ENCODE results near the gene S100A13. TPM values are rescaled to one million over a fixed set of nuclear protein-coding genes. Genes with fewer than 3 reads are reported as not detected.

S100A13 gene
- total RNA-seq, 1 donor from 2014 or later = 16.2 TPM

- intact Hi-C loops (cut with micrococcal nuclease) = no loop called here
- ChIA-PET POLR2A (interaction anchor here (0.7 to 2.1 kb wide), 4 partner anchors 13 to 103 kb away, joined by 5 to 8 read pairs (median 6); partner anchors contain the start of genes S100A6 and SNAPIN), CTCF (interaction anchor here (1.5 to 2.6 kb wide), 2 partner anchors 67 to 106 kb away, joined by 3 to 8 read pairs; no protein-coding TSS in a partner anchor)
Measured at GRCh38 chr1:153639280-153639679, 12.0 kb upstream of the S100A13 start.

GRCh38 chr1:153638261-153638660, 11.0 kb upstream of the S100A13 start:
- Mint-ChIP-seq H3K27me3 (no peaks in the 10 kb centered on the region), H3K27ac (no peak overlapping the region), H3K9me3 (no peaks in the 10 kb centered on the region), H3K4me1 (peaks cover 35% of the 10 kb centered on the region), H3K36me3 (ENCODE audit: low read depth) (peaks cover 84% of the 10 kb centered on the region), H3K4me3 (no peak overlapping the region)
- DNase-seq (no peak), ATAC-seq (ENCODE audit: low read depth) (no peak)
- intact Hi-C loops (cut with micrococcal nuclease) = no loop called here
- POLR2A ChIA-PET = interaction anchor here (0.6 to 1.9 kb wide), 6 partner anchors 20 to 660 kb away, joined by 3 to 10 read pairs (median 5); partner anchors contain the start of gene SNAPIN
- CTCF ChIA-PET = interaction anchor here (0.8 to 1.8 kb wide), 4 partner anchors 11 to 128 kb away, joined by 3 to 10 read pairs (median 4); partner anchors contain the start of gene S100A13
- no peak for TF ChIP-seq CTCF (IDR thresholded peaks at IDR 0.05)

More at GRCh38 chr1:153639280-153639679, 12.0 kb upstream of the S100A13 start:
- H3K27ac Mint-ChIP-seq = no peak overlapping the region
- ATAC-seq (ENCODE audit: low read depth) = no peak
- no peak for DNase-seq
- H3K4me3 Mint-ChIP-seq = no peak overlapping the region
- TF ChIP-seq CTCF (IDR thresholded peaks at IDR 0.05) = no peak
- no peaks in the 10 kb centered on the region for H3K27me3 Mint-ChIP-seq
- H3K4me1 Mint-ChIP-seq = peaks cover 30% of the 10 kb centered on the region
- peaks cover 87% of the 10 kb centered on the region for H3K36me3 Mint-ChIP-seq (ENCODE audit: low read depth)
- H3K9me3 Mint-ChIP-seq = no peaks in the 10 kb centered on the region

- H3K36me3 Mint-ChIP-seq (ENCODE audit: low read depth) = peaks cover 69% of the 10 kb centered on the region
- H3K27ac Mint-ChIP-seq = no peak overlapping the region
- DNase-seq = no peak
- ATAC-seq (ENCODE audit: low read depth) = no peak
- H3K27me3 Mint-ChIP-seq = no peaks in the 10 kb centered on the region
- intact Hi-C loops (cut with micrococcal nuclease) = no loop called here
- TF ChIP-seq CTCF (IDR thresholded peaks at IDR 0.05) = no peak
- CTCF ChIA-PET = no interaction called here
- peak overlapping the region; percentile 11 for H3K4me3 Mint-ChIP-seq
- H3K9me3 Mint-ChIP-seq = no peaks in the 10 kb centered on the region
- H3K4me1 Mint-ChIP-seq = peaks cover 41% of the 10 kb centered on the region
- POLR2A ChIA-PET = no interaction called here
Measured at GRCh38 chr1:153636312-153636711, 9.0 kb upstream of the S100A13 start.

- no peaks in the 10 kb centered on the region for H3K9me3 Mint-ChIP-seq
- no peak for TF ChIP-seq CTCF (IDR thresholded peaks at IDR 0.05)
- peaks cover 65% of the 10 kb centered on the region for H3K36me3 Mint-ChIP-seq (ENCODE audit: low read depth)
- intact Hi-C loops (cut with micrococcal nuclease) = loop anchor here (2.0 kb wide), 2 partner anchors 103 to 125 kb away; no protein-coding TSS in a partner anchor
- no peaks in the 10 kb centered on the region for H3K27me3 Mint-ChIP-seq
- ATAC-seq (ENCODE audit: low read depth) (no peak), DNase-seq (no peak)
- peaks cover 39% of the 10 kb centered on the region for H3K4me1 Mint-ChIP-seq
- CTCF ChIA-PET = interaction anchor here (0.7 to 2.7 kb wide), 2 partner anchors 63 to 92 kb away, joined by 3 to 33 read pairs; no protein-coding TSS in a partner anchor
- POLR2A ChIA-PET = interaction anchor here (0.8 to 2.7 kb wide), 4 partner anchors 31 to 358 kb away, joined by 3 to 138 read pairs (median 20); partner anchors contain the start of gene S100A6
- peak overlapping the region; percentile 56 for H3K27ac Mint-ChIP-seq
- H3K4me3 Mint-ChIP-seq = peak overlapping the region; percentile 83
Measured at GRCh38 chr1:153635872-153636271, 8.6 kb upstream of the S100A13 start.
